ENCODE results near the gene PDIA3. TPM values are rescaled to one million over a fixed set of nuclear protein-coding genes. Genes with fewer than 3 reads are reported as not detected.
"Not testable (repeated sequence)": the region's sequence is repeated elsewhere in the genome, so short reads cannot be mapped to it uniquely, and the experiment has no call there.

Gene PDIA3
- total RNA-seq, 1 experiment from 2014 or later, result 545 TPM

- Mint-ChIP-seq H3K4me1 (ENCODE audit: low read depth, unreplicated experiment) (no peaks in the 10 kb centered on the region), H3K9me3 (ENCODE audit: unreplicated experiment) (no peaks in the 10 kb centered on the region), H3K36me3 (ENCODE audit: insufficient read depth, unreplicated experiment) (no peaks in the 10 kb centered on the region), H3K27me3 (ENCODE audit: insufficient read depth, unreplicated experiment) (peaks cover 4% of the 10 kb centered on the region), H3K27ac (ENCODE audit: unreplicated experiment) (no peak overlapping the region), H3K4me3 (ENCODE audit: unreplicated experiment) (no peak overlapping the region)
- Histone ChIP-seq H3K27me3 (replicated peaks; ENCODE audit: control insufficient read depth, insufficient read depth, low read length) (no peaks in the 10 kb centered on the region), H3K9me3 (no peaks in the 10 kb centered on the region), H3K4me1 (no peaks in the 10 kb centered on the region), H3K4me3 (ENCODE audit: low read depth, low read length) (no peak overlapping the region), H3K36me3 (ENCODE audit: control insufficient read depth, insufficient read depth, low read length) (no peaks in the 10 kb centered on the region)
- BruUV-seq (replicated peaks), result no TSS peak
- no peak for DNase-seq
- POLR2A ChIA-PET, result no interaction called here
- TF ChIP-seq CTCF (IDR thresholded peaks at IDR 0.05; ENCODE audit: insufficient read depth in 1 of 2, low read depth in 1 of 2, low read length in 1 of 2, severe bottlenecking in 1 of 2, unreplicated experiment in 1 of 2), result no peak
- intact Hi-C loops (cut with micrococcal nuclease; ENCODE audit: unreplicated experiment), result no loop called here
- CTCF ChIA-PET, result no interaction called here
Observed at GRCh38 chr15:43723151-43723550, 23.1 kb upstream of the PDIA3 start.

- DNase-seq; POLR2A ChIA-PET; H3K36me3 ChIP-seq (ENCODE audit: control insufficient read depth, insufficient read depth, low read length); BruUV-seq (replicated peaks); H3K9me3 Mint-ChIP-seq (ENCODE audit: unreplicated experiment); H3K4me3 Mint-ChIP-seq (ENCODE audit: unreplicated experiment); H3K4me1 ChIP-seq; H3K27me3 ChIP-seq (replicated peaks; ENCODE audit: control insufficient read depth, insufficient read depth, low read length); H3K27ac Mint-ChIP-seq (ENCODE audit: unreplicated experiment); H3K27me3 Mint-ChIP-seq (ENCODE audit: insufficient read depth, unreplicated experiment); H3K9me3 ChIP-seq; H3K4me3 ChIP-seq (ENCODE audit: low read depth, low read length); CTCF ChIA-PET; intact Hi-C loops (cut with micrococcal nuclease; ENCODE audit: unreplicated experiment); H3K36me3 Mint-ChIP-seq (ENCODE audit: insufficient read depth, unreplicated experiment); H3K4me1 Mint-ChIP-seq (ENCODE audit: low read depth, unreplicated experiment): not testable (repeated sequence)
Observed at GRCh38 chr15:43726306-43726705, 19.9 kb upstream of the PDIA3 start.

GRCh38 chr15:43728053-43728725 lies 18.0 kb upstream of the PDIA3 start:
- H3K36me3 Mint-ChIP-seq (ENCODE audit: insufficient read depth, unreplicated experiment); BruUV-seq (replicated peaks); H3K27me3 Mint-ChIP-seq (ENCODE audit: insufficient read depth, unreplicated experiment); H3K9me3 ChIP-seq; H3K27ac Mint-ChIP-seq (ENCODE audit: unreplicated experiment); H3K4me1 ChIP-seq; intact Hi-C loops (cut with micrococcal nuclease; ENCODE audit: unreplicated experiment); H3K4me3 Mint-ChIP-seq (ENCODE audit: unreplicated experiment); H3K9me3 Mint-ChIP-seq (ENCODE audit: unreplicated experiment); H3K27me3 ChIP-seq (replicated peaks; ENCODE audit: control insufficient read depth, insufficient read depth, low read length); H3K4me1 Mint-ChIP-seq (ENCODE audit: low read depth, unreplicated experiment); DNase-seq; POLR2A ChIA-PET; H3K4me3 ChIP-seq (ENCODE audit: low read depth, low read length); CTCF ChIA-PET; H3K36me3 ChIP-seq (ENCODE audit: control insufficient read depth, insufficient read depth, low read length): not testable (repeated sequence)

- H3K36me3 ChIP-seq (ENCODE audit: control insufficient read depth, insufficient read depth, low read length), result no peaks in the 10 kb centered on the region
- Mint-ChIP-seq H3K9me3 (ENCODE audit: unreplicated experiment) (peaks cover 9% of the 10 kb centered on the region), H3K27me3 (ENCODE audit: insufficient read depth, unreplicated experiment) (peaks cover 5% of the 10 kb centered on the region), H3K4me1 (ENCODE audit: low read depth, unreplicated experiment) (no peaks in the 10 kb centered on the region), H3K36me3 (ENCODE audit: insufficient read depth, unreplicated experiment) (no peaks in the 10 kb centered on the region), H3K4me3 (ENCODE audit: unreplicated experiment) (no peak overlapping the region), H3K27ac (ENCODE audit: unreplicated experiment) (no peak overlapping the region)
- intact Hi-C loops (cut with micrococcal nuclease; ENCODE audit: unreplicated experiment), result no loop called here
- no peaks in the 10 kb centered on the region for H3K27me3 ChIP-seq (replicated peaks; ENCODE audit: control insufficient read depth, insufficient read depth, low read length)
- H3K4me1 ChIP-seq, result no peaks in the 10 kb centered on the region
- H3K9me3 ChIP-seq, result no peaks in the 10 kb centered on the region
- H3K4me3 ChIP-seq (ENCODE audit: low read depth, low read length), result no peak overlapping the region
- ChIA-PET CTCF (no interaction called here), POLR2A (interaction anchor here (0.6 kb wide), 1 partner anchor 14 kb away, joined by 6 read pairs; no protein-coding TSS in a partner anchor)
- no TSS peak for BruUV-seq (replicated peaks)
- DNase-seq, result no peak
- TF ChIP-seq CTCF (IDR thresholded peaks at IDR 0.05; ENCODE audit: insufficient read depth in 1 of 2, low read depth in 1 of 2, low read length in 1 of 2, severe bottlenecking in 1 of 2, unreplicated experiment in 1 of 2), result no peak
Observed at GRCh38 chr15:43735416-43735815, 10.8 kb upstream of the PDIA3 start.

GRCh38 chr15:43746903-43747309 lies 668 bp downstream of the PDIA3 start:
- H3K36me3 ChIP-seq (ENCODE audit: control insufficient read depth, insufficient read depth, low read length); POLR2A ChIA-PET; H3K9me3 Mint-ChIP-seq (ENCODE audit: unreplicated experiment); H3K27me3 Mint-ChIP-seq (ENCODE audit: insufficient read depth, unreplicated experiment); H3K4me1 Mint-ChIP-seq (ENCODE audit: low read depth, unreplicated experiment); H3K27me3 ChIP-seq (replicated peaks; ENCODE audit: control insufficient read depth, insufficient read depth, low read length); CTCF ChIA-PET; H3K4me1 ChIP-seq; intact Hi-C loops (cut with micrococcal nuclease; ENCODE audit: unreplicated experiment); BruUV-seq (replicated peaks); H3K9me3 ChIP-seq: not testable (repeated sequence)
- peak overlapping the region; percentile 91 for H3K4me3 Mint-ChIP-seq (ENCODE audit: unreplicated experiment)
- peaks cover 25% of the 10 kb centered on the region for H3K36me3 Mint-ChIP-seq (ENCODE audit: insufficient read depth, unreplicated experiment)
- H3K27ac Mint-ChIP-seq (ENCODE audit: unreplicated experiment), result peak overlapping the region; percentile 94
- peak; percentile 35 to 41 for DNase-seq
- peak overlapping the region; percentile 94 for H3K4me3 ChIP-seq (ENCODE audit: low read depth, low read length)

Data from Caco-2 (cell line).